PC-9 (cell line): ENCODE data around the gene FBXO28. TPM values are rescaled to one million over a fixed set of nuclear protein-coding genes. Genes with fewer than 3 reads are reported as not detected.

Experiments used
- BruUV-seq: library from RNA; stranded (reverse); fragments of 400-500 nt; replicated peaks from 2 replicates; lab custom pipeline; 2021; lab: Mats Ljungman, UMichigan
- CTCF ChIA-PET: fragments of 300-600 bp; sonication (Branson Sonifier 250); formaldehyde crosslinking; loops from one replicate; lab custom pipeline; 2022; ENCODE audit warnings: antibody characterized with exemption; lab: Charles Lee
- POLR2A ChIA-PET: fragments of 300-600 bp; sonication (Branson Sonifier 250); formaldehyde crosslinking; loops from one replicate; lab custom pipeline; 2022; ENCODE audit warnings: antibody characterized with exemption; ENCODE audit not compliant: unreplicated experiment; lab: Charles Lee
- DNase-seq, 2 experiments: peaks; one replicate each; pipeline versions ENCODE4 v3.0.0 to v3.0.0-alpha.2; 2015 to 2022; ENCODE audit warnings: mixed read lengths in 1 of 2
- H2AFZ ChIP-seq: fragments of 200-600 bp; sonication (generic); 2 replicates; pipeline ENCODE4 v1.8.1; 2017; ENCODE audit warnings: antibody characterized with exemption
- H3F3A ChIP-seq: fragments of 200-600 bp; sonication (generic); 2 replicates; pipeline ENCODE4 v1.8.1; 2017; ENCODE audit warnings: antibody characterized with exemption, mild to moderate bottlenecking, low read depth; ENCODE audit not compliant: insufficient read depth
- H3K27ac ChIP-seq: fragments of 200-600 bp; sonication (generic); 2 replicates; pipeline ENCODE4 v1.6.1; 2016; ENCODE audit warnings: mixed run types
- H3K27me3 ChIP-seq: fragments of 200-600 bp; sonication (generic); 2 replicates; pipeline ENCODE4 v1.6.1; 2016; ENCODE audit warnings: low read depth, mixed run types; ENCODE audit not compliant: insufficient read depth
- H3K36me3 ChIP-seq: fragments of 200-600 bp; sonication (generic); 2 replicates; pipeline ENCODE4 v1.6.1; 2016; ENCODE audit warnings: low read depth, mixed run types
- H3K4me1 ChIP-seq: fragments of 200-600 bp; sonication (generic); replicated peaks from 2 replicates; pipeline ENCODE4 v1.6.1; 2016; ENCODE audit warnings: mixed run types; ENCODE audit not compliant: insufficient read depth
- H3K4me2 ChIP-seq: fragments of 200-600 bp; sonication (generic); 2 replicates; pipeline ENCODE4 v1.6.1; 2017; ENCODE audit warnings: mixed run types
- H3K4me3 ChIP-seq: fragments of 200-600 bp; sonication (generic); 2 replicates; pipeline ENCODE4 v1.6.1; 2016; ENCODE audit warnings: mixed run types
- H3K79me2 ChIP-seq: fragments of 200-600 bp; sonication (generic); 2 replicates; pipeline ENCODE4 v1.6.1; 2017; ENCODE audit warnings: low read depth, mixed run types
- H3K9me2 ChIP-seq: fragments of 200-600 bp; sonication (generic); 2 replicates; pipeline ENCODE4 v1.8.1; 2017; ENCODE audit warnings: mild to moderate bottlenecking; ENCODE audit not compliant: insufficient read depth
- H3K9me3 ChIP-seq: fragments of 200-600 bp; sonication (generic); 2 replicates; pipeline ENCODE4 v1.8.1; 2016; ENCODE audit warnings: low read depth; ENCODE audit not compliant: insufficient read depth
- H4K20me1 ChIP-seq: fragments of 200-600 bp; sonication (generic); 2 replicates; pipeline ENCODE4 v1.8.1; 2017; ENCODE audit not compliant: insufficient read depth
- CTCF ChIP-seq: fragments of 200-600 bp; sonication (generic); conservative IDR thresholded peaks from 2 replicates; pipeline ENCODE4 v1.6.1; 2017; ENCODE audit warnings: mixed run types, antibody characterized with exemption, mild to moderate bottlenecking, moderate library complexity
- EZH2 ChIP-seq: fragments of 200-600 bp; sonication (generic); IDR thresholded peaks from 2 replicates; pipeline ENCODE4 v1.8.0; 2017; ENCODE audit warnings: antibody characterized with exemption, low read depth
- intact Hi-C: fragments of 100-400 bp; cut with micrococcal nuclease; formaldehyde crosslinking; loops from one replicate; pipeline ENCODE4 v1.10.0; 2022; ENCODE audit not compliant: unreplicated experiment
- total RNA-seq: library from RNA; stranded (reverse); gene quantifications from 2 replicates; pipeline ENCODE4 v1.2.3, GENCODE V29; 2021

The FBXO28 gene
- total RNA-seq, 1 experiment from 2014 or later = 48.1 TPM

GRCh38 chr1:224162768-224163167, 48.9 kb downstream of the FBXO28 start:
- CTCF ChIA-PET = no interaction called here
- H3K4me2 ChIP-seq = no peak overlapping the region
- no peaks in the 10 kb centered on the region for H3K9me2 ChIP-seq
- H2AFZ ChIP-seq = no peak overlapping the region
- intact Hi-C loops = no loop called here
- no peak for TF ChIP-seq CTCF
- no peak for TF ChIP-seq EZH2
- H3F3A ChIP-seq = peaks cover 18% of the 10 kb centered on the region
- POLR2A ChIA-PET = interaction anchor here (0.6 kb wide), 1 partner anchor 38 kb away, joined by 11 read pairs; no protein-coding TSS in a partner anchor
- no peaks in the 10 kb centered on the region for H3K27me3 ChIP-seq
- H4K20me1 ChIP-seq = no peaks in the 10 kb centered on the region
- peaks cover 9% of the 10 kb centered on the region; the same call in 1 of the 2 replicates for H3K36me3 ChIP-seq
- no peak overlapping the region for H3K4me3 ChIP-seq
- H3K4me1 ChIP-seq = no peaks in the 10 kb centered on the region
- BruUV-seq = no TSS peak
- no peaks in the 10 kb centered on the region for H3K79me2 ChIP-seq
- H3K27ac ChIP-seq = no peak overlapping the region
- H3K9me3 ChIP-seq = no peaks in the 10 kb centered on the region
- no peak for DNase-seq

- no peaks in the 10 kb centered on the region for H3K9me2 ChIP-seq
- peaks cover 18% of the 10 kb centered on the region for H3F3A ChIP-seq
- intact Hi-C loops = no loop called here
- no peak overlapping the region for H3K4me2 ChIP-seq
- H3K4me1 ChIP-seq = no peaks in the 10 kb centered on the region
- no peak overlapping the region for H3K27ac ChIP-seq
- no peak for DNase-seq
- H3K79me2 ChIP-seq = no peaks in the 10 kb centered on the region
- H3K9me3 ChIP-seq = no peaks in the 10 kb centered on the region
- H4K20me1 ChIP-seq = no peaks in the 10 kb centered on the region
- no TSS peak for BruUV-seq
- H2AFZ ChIP-seq = no peak overlapping the region
- H3K36me3 ChIP-seq = peaks cover 5% of the 10 kb centered on the region; the same call in 1 of the 2 replicates
- TF ChIP-seq CTCF = no peak
- TF ChIP-seq EZH2 = no peak
- no peak overlapping the region for H3K4me3 ChIP-seq
- ChIA-PET POLR2A (interaction anchor here (0.6 kb wide), 1 partner anchor 38 kb away, joined by 11 read pairs; no protein-coding TSS in a partner anchor), CTCF (no interaction called here)
- H3K27me3 ChIP-seq = no peaks in the 10 kb centered on the region
Measured at GRCh38 chr1:224163311-224163710, 49.4 kb downstream of the FBXO28 start.

GRCh38 chr1:224168859-224169380, 55.0 kb downstream of the FBXO28 start:
- H3K79me2 ChIP-seq = no peaks in the 10 kb centered on the region
- H3K9me2 ChIP-seq = no peaks in the 10 kb centered on the region
- H3K4me1 ChIP-seq = peaks cover 23% of the 10 kb centered on the region
- CTCF ChIA-PET = interaction anchor here (0.5 to 0.6 kb wide), 2 partner anchors 44 to 206 kb away, joined by 4 read pairs; no protein-coding TSS in a partner anchor
- H3F3A ChIP-seq = peaks cover 29% of the 10 kb centered on the region
- DNase-seq = peak; percentile 56 to 79
- no peaks in the 10 kb centered on the region for H3K27me3 ChIP-seq
- H4K20me1 ChIP-seq = no peaks in the 10 kb centered on the region
- POLR2A ChIA-PET = no interaction called here
- H2AFZ ChIP-seq = 0 out of 2 replicates have a peak overlapping the region, but pooled peaks have one; percentile 1
- no peak for TF ChIP-seq EZH2
- TF ChIP-seq CTCF = no peak
- H3K4me2 ChIP-seq = peak overlapping the region; percentile 44
- no peaks in the 10 kb centered on the region; the same call in 1 of the 2 replicates for H3K9me3 ChIP-seq
- BruUV-seq = no TSS peak
- H3K36me3 ChIP-seq = no peaks in the 10 kb centered on the region
- no peak overlapping the region for H3K4me3 ChIP-seq
- intact Hi-C loops = loop anchor here (2.0 to 5.0 kb wide), 2 partner anchors 44 to 163 kb away; partner anchors contain the start of gene NVL
- peak overlapping the region; percentile 46 for H3K27ac ChIP-seq
